Endothelial cell (in vitro differentiated cells): ENCODE measurements around the gene PEX10. TPM values are rescaled to one million over a fixed set of nuclear protein-coding genes. Genes with fewer than 3 reads are reported as not detected.
A peak's percentile ranks its signal among the peaks of the same experiment; 100 is the strongest.

Source experiments
- DNase-seq: peaks from one replicate; pipeline ENCODE4 v3.0.0; 2021; ENCODE audit warnings: low spot score
- H3K27ac Mint-ChIP-seq: one replicate; pipeline ENCODE4 v1.8.0; 2021; ENCODE audit warnings: mixed read lengths, inconsistent platforms; ENCODE audit not compliant: unreplicated experiment
- H3K27me3 Mint-ChIP-seq: one replicate; pipeline ENCODE4 v1.8.0; 2021; ENCODE audit warnings: mild to moderate bottlenecking, moderate library complexity, mixed read lengths, inconsistent platforms; ENCODE audit not compliant: unreplicated experiment
- H3K36me3 Mint-ChIP-seq: one replicate; pipeline ENCODE4 v1.8.0; 2021; ENCODE audit warnings: mild to moderate bottlenecking, low read depth, mixed read lengths, inconsistent platforms; ENCODE audit not compliant: unreplicated experiment
- H3K4me1 Mint-ChIP-seq: one replicate; pipeline ENCODE4 v1.8.0; 2021; ENCODE audit warnings: mild to moderate bottlenecking, mixed read lengths, inconsistent platforms; ENCODE audit not compliant: unreplicated experiment
- H3K4me3 Mint-ChIP-seq: one replicate; pipeline ENCODE4 v1.8.0; 2021; ENCODE audit warnings: mild to moderate bottlenecking, mixed read lengths, inconsistent platforms; ENCODE audit not compliant: unreplicated experiment
- H3K9me3 Mint-ChIP-seq: one replicate; pipeline ENCODE4 v1.8.0; 2021; ENCODE audit warnings: mixed read lengths, inconsistent platforms; ENCODE audit not compliant: unreplicated experiment
- total RNA-seq: library from RNA; stranded (reverse); fragmentation: NEBNext Ultra II Directional; extraction: Animal tissue kit (Norgen Biotek cat#: 25700); gene quantifications from one replicate; pipeline ENCODE4 v1.2.1, GENCODE V29; 2021; ENCODE audit not compliant: unreplicated experiment
- TF ChIP-seq, protein P1 (sequence below): fragments of 200-600 bp; sonication (generic); IDR thresholded peaks from one replicate; pipeline ENCODE4 v1.5.0; 2021; ENCODE audit warnings: antibody characterized with exemption; ENCODE audit not compliant: unreplicated experiment

Gene PEX10
- total RNA-seq, 1 donor from 2014 or later = 25.4 TPM

DNA sequence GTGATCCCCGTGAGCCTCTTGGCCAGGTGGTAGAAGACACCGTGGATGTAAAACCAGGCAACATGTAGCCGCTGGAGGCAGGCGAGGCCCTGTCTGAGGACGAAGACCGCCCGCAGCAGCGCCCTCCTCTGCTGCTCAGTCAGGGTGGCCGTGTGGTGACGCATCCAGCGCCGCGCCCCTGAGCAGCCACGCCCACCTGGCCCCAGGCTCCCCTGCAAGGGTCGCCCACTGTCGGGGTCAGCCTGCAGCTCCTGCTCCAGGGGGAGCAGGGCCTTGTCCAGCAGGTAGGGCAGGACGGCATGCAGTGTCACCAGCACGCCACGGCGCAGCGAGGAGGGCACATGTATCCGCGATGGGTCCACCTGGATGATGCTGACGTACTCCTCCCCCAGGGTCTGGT is 3.9 kb downstream of the PEX10 start:
- H3K27ac Mint-ChIP-seq = no peak overlapping the region
- peaks cover 23% of the 10 kb centered on the region for H3K36me3 Mint-ChIP-seq
- H3K9me3 Mint-ChIP-seq = no peaks in the 10 kb centered on the region
- DNase-seq = no peak
- H3K27me3 Mint-ChIP-seq = peaks cover 10% of the 10 kb centered on the region
- no peak overlapping the region for H3K4me3 Mint-ChIP-seq
- H3K4me1 Mint-ChIP-seq = no peaks in the 10 kb centered on the region
- TF ChIP-seq, protein P1, sequence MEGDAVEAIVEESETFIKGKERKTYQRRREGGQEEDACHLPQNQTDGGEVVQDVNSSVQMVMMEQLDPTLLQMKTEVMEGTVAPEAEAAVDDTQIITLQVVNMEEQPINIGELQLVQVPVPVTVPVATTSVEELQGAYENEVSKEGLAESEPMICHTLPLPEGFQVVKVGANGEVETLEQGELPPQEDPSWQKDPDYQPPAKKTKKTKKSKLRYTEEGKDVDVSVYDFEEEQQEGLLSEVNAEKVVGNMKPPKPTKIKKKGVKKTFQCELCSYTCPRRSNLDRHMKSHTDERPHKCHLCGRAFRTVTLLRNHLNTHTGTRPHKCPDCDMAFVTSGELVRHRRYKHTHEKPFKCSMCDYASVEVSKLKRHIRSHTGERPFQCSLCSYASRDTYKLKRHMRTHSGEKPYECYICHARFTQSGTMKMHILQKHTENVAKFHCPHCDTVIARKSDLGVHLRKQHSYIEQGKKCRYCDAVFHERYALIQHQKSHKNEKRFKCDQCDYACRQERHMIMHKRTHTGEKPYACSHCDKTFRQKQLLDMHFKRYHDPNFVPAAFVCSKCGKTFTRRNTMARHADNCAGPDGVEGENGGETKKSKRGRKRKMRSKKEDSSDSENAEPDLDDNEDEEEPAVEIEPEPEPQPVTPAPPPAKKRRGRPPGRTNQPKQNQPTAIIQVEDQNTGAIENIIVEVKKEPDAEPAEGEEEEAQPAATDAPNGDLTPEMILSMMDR = no peak

- H3K27ac Mint-ChIP-seq = no peak overlapping the region
- no peak for DNase-seq
- no peaks in the 10 kb centered on the region for H3K4me1 Mint-ChIP-seq
- H3K9me3 Mint-ChIP-seq = no peaks in the 10 kb centered on the region
- TF ChIP-seq, protein P1 = no peak
- peaks cover 10% of the 10 kb centered on the region for H3K27me3 Mint-ChIP-seq
- no peak overlapping the region for H3K4me3 Mint-ChIP-seq
- H3K36me3 Mint-ChIP-seq = peaks cover 26% of the 10 kb centered on the region
Measured at GRCh38 chr1:2407991-2408275, 4.4 kb downstream of the PEX10 start.

GRCh38 chr1:2407166-2407990 is 5.0 kb downstream of the PEX10 start:
- Mint-ChIP-seq H3K27ac (no peak overlapping the region), H3K4me3 (peak overlapping the region; percentile 65), H3K27me3 (peaks cover 10% of the 10 kb centered on the region), H3K4me1 (no peaks in the 10 kb centered on the region), H3K36me3 (peaks cover 29% of the 10 kb centered on the region), H3K9me3 (no peaks in the 10 kb centered on the region)
- TF ChIP-seq, protein P1 = no peak
- DNase-seq = no peak

GRCh38 chr1:2406451-2407041 is 5.8 kb downstream of the PEX10 start:
- TF ChIP-seq, protein P1 = no peak
- Mint-ChIP-seq H3K4me3 (no peak overlapping the region), H3K9me3 (no peaks in the 10 kb centered on the region), H3K27ac (no peak overlapping the region), H3K27me3 (peaks cover 9% of the 10 kb centered on the region), H3K4me1 (no peaks in the 10 kb centered on the region), H3K36me3 (peaks cover 33% of the 10 kb centered on the region)
- no peak for DNase-seq
